ENCODE data around the gene TSC22D2.

TSC22D2 gene

DNA sequence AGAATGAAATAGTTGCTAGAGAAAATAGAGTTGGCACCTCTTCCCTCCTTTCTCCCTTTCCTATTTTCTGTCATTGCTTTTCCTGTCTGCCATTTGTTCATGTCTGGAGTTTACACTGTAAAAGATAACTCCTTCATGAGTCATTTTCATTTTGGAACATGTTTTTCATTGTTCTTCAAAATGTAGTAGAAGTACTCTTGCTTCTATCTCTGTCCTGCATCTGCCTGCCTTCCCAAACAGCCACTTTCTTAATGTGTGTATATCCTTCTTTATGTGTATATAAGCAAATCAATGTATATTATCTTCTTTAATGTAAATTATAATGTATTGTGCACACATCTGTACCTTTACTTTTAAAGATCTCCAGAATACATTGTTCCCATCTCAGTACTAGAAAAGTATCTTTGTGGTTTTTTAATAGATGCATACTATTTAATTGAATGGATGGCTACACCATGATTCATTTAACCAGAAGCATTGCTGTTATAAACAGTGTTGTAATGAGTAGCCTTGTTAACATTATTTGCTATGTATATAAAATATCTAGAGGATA lies 41.1 kb downstream of the TSC22D2 start:
- H3K9me3 ChIP-seq (ENCODE audit: low read length) = no peaks in the 10 kb centered on the region
- no peaks in the 10 kb centered on the region for H3K27me3 ChIP-seq (ENCODE audit: insufficient read depth, low read length)
- H3K36me3 ChIP-seq (ENCODE audit: insufficient read depth, low read length) = peaks cover 5% of the 10 kb centered on the region
- no peak overlapping the region for H3K4me3 ChIP-seq (ENCODE audit: low read length)
- H2AFZ ChIP-seq (ENCODE audit: low read depth, low read length) = no peak overlapping the region
- no peaks in the 10 kb centered on the region for H3K4me1 ChIP-seq (ENCODE audit: insufficient read depth, low read length)

GRCh38 chr3:150450916-150451315 lies 42.8 kb downstream of the TSC22D2 start:
- Histone ChIP-seq H2AFZ (ENCODE audit: low read depth, low read length) (no peak overlapping the region), H3K4me1 (ENCODE audit: insufficient read depth, low read length) (no peaks in the 10 kb centered on the region), H3K4me3 (ENCODE audit: low read length) (no peak overlapping the region), H3K36me3 (ENCODE audit: insufficient read depth, low read length) (peaks cover 5% of the 10 kb centered on the region), H3K27me3 (ENCODE audit: insufficient read depth, low read length) (no peaks in the 10 kb centered on the region), H3K9me3 (ENCODE audit: low read length) (no peaks in the 10 kb centered on the region)

- Histone ChIP-seq H3K4me1 (ENCODE audit: insufficient read depth, low read length) (no peaks in the 10 kb centered on the region), H3K9me3 (ENCODE audit: low read length) (no peaks in the 10 kb centered on the region), H3K36me3 (ENCODE audit: insufficient read depth, low read length) (peaks cover 5% of the 10 kb centered on the region), H2AFZ (ENCODE audit: low read depth, low read length) (no peak overlapping the region), H3K27me3 (ENCODE audit: insufficient read depth, low read length) (no peaks in the 10 kb centered on the region), H3K4me3 (ENCODE audit: low read length) (no peak overlapping the region)
Measured at GRCh38 chr3:150451329-150452048, 43.4 kb downstream of the TSC22D2 start.

DNA sequence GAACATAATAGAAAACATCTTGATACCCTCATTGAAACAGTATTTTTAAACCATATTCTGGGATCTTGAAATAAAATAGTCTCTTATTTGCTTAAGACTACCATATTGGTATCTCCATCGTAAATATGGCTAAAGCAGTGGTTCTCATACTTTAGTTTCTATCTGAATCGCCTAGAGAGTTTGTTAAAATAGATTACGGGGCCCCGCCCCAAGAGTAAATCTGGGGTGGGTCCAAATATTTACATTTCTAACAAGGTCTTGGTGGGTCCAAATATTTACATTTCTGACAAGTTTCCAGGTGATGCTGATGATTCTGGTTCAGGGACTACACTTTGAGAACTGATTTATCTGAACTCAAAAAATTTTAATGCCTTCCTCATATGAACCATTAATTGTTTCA lies 45.3 kb downstream of the TSC22D2 start:
- no peak overlapping the region for H2AFZ ChIP-seq (ENCODE audit: low read depth, low read length)
- no peaks in the 10 kb centered on the region for H3K27me3 ChIP-seq (ENCODE audit: insufficient read depth, low read length)
- H3K4me1 ChIP-seq (ENCODE audit: insufficient read depth, low read length) = no peaks in the 10 kb centered on the region
- peaks cover 17% of the 10 kb centered on the region for H3K36me3 ChIP-seq (ENCODE audit: insufficient read depth, low read length)
- no peaks in the 10 kb centered on the region for H3K9me3 ChIP-seq (ENCODE audit: low read length)
- no peak overlapping the region for H3K4me3 ChIP-seq (ENCODE audit: low read length)

GRCh38 chr3:150454085-150454484 lies 46.0 kb downstream of the TSC22D2 start:
- Histone ChIP-seq H3K4me3 (ENCODE audit: low read length) (no peak overlapping the region), H3K27me3 (ENCODE audit: insufficient read depth, low read length) (no peaks in the 10 kb centered on the region), H3K9me3 (ENCODE audit: low read length) (no peaks in the 10 kb centered on the region), H2AFZ (ENCODE audit: low read depth, low read length) (no peak overlapping the region), H3K4me1 (ENCODE audit: insufficient read depth, low read length) (no peaks in the 10 kb centered on the region), H3K36me3 (ENCODE audit: insufficient read depth, low read length) (peaks cover 24% of the 10 kb centered on the region)

GRCh38 chr3:150454622-150455021 lies 46.5 kb downstream of the TSC22D2 start:
- H3K4me1 ChIP-seq (ENCODE audit: insufficient read depth, low read length) = no peaks in the 10 kb centered on the region
- H3K36me3 ChIP-seq (ENCODE audit: insufficient read depth, low read length) = peaks cover 27% of the 10 kb centered on the region
- no peaks in the 10 kb centered on the region for H3K9me3 ChIP-seq (ENCODE audit: low read length)
- no peak overlapping the region for H3K4me3 ChIP-seq (ENCODE audit: low read length)
- H2AFZ ChIP-seq (ENCODE audit: low read depth, low read length) = no peak overlapping the region
- no peaks in the 10 kb centered on the region for H3K27me3 ChIP-seq (ENCODE audit: insufficient read depth, low read length)

DNA sequence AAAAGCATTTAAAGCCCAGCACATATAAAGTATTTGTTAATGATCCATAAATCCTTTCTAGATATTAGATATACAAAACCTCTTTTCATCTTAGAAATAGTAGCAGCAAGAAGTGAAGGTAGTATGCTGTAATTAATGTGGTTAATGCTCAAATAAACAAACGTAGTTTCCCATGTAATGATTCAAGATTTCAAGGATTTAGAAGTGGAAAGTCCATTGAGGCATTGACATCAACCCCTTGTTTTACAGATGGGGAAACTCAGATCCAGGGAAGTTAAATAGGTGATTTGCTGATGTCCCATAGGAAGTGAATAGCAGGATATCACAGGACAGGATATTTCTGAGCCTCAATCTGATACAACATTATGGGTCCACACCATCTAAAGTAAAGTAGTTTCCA lies 47.2 kb downstream of the TSC22D2 start:
- Histone ChIP-seq H3K9me3 (ENCODE audit: low read length) (no peaks in the 10 kb centered on the region), H3K4me3 (ENCODE audit: low read length) (no peak overlapping the region), H3K27me3 (ENCODE audit: insufficient read depth, low read length) (no peaks in the 10 kb centered on the region), H3K4me1 (ENCODE audit: insufficient read depth, low read length) (no peaks in the 10 kb centered on the region), H2AFZ (ENCODE audit: low read depth, low read length) (no peak overlapping the region), H3K36me3 (ENCODE audit: insufficient read depth, low read length) (peaks cover 29% of the 10 kb centered on the region)

DNA sequence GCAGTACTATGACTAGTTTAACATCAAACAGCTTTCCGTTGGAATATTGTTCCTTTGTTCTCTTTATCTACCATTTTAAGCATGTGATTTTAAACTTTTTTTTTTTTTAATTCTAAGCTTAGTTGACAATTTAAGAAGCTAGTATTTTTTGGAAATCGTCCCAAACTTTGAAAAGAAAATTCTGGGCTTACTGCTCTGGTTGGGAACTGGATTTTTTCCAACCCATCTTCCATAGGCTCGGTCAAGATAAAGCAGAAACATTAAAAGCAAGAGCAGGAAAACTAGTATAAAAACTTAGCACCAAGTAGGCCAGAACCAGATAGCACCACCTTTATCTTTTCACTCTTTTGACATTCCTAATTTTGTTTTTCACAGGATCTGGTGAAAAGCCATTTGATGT lies 49.9 kb downstream of the TSC22D2 start:
- Histone ChIP-seq H3K27me3 (ENCODE audit: insufficient read depth, low read length) (no peaks in the 10 kb centered on the region), H3K4me3 (ENCODE audit: low read length) (no peak overlapping the region), H3K4me1 (ENCODE audit: insufficient read depth, low read length) (no peaks in the 10 kb centered on the region), H3K9me3 (ENCODE audit: low read length) (no peaks in the 10 kb centered on the region), H2AFZ (ENCODE audit: low read depth, low read length) (no peak overlapping the region), H3K36me3 (ENCODE audit: insufficient read depth, low read length) (peaks cover 32% of the 10 kb centered on the region)

DNA sequence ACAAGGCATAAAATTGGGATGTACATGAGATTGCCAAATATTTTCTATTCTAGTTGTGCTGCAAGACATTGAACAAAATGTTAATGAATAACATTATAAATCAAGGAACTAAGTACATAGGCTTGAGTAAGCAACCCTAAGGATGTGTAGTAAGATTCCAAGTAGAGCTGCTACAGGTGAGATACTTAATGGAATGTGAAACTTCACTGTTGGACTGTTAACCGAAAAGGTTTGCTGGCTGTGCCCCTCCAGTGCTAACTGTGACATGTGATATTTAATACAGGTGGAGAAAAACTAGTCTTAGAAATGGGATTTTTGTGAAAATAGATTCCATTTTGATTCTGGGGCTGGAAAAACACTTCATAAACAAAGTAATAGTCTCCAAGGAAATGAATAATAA lies 52.4 kb downstream of the TSC22D2 start:
- Histone ChIP-seq H3K4me3 (ENCODE audit: low read length) (no peak overlapping the region), H3K36me3 (ENCODE audit: insufficient read depth, low read length) (peaks cover 32% of the 10 kb centered on the region), H3K4me1 (ENCODE audit: insufficient read depth, low read length) (no peaks in the 10 kb centered on the region), H3K27me3 (ENCODE audit: insufficient read depth, low read length) (no peaks in the 10 kb centered on the region), H2AFZ (ENCODE audit: low read depth, low read length) (no peak overlapping the region), H3K9me3 (ENCODE audit: low read length) (no peaks in the 10 kb centered on the region)

DNA sequence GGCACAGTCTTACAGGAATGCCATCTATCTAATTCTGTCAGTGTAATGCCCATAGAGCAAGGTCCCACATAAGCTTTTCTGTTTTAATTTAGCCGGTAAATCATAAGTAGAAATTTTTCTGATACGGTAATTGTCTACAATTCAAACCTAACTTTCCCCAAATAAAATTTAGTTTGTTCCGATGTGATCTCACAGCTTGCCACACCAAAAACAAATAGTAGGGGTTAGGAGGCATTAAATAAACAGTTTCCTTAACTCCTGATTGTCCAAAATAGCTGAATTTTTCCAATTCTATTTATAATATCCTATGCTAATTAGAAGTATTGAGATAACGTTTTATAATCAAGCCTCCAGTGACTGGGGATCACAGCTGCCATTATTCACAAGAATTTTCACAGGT lies 53.3 kb downstream of the TSC22D2 start:
- Histone ChIP-seq H3K27me3 (ENCODE audit: insufficient read depth, low read length) (no peaks in the 10 kb centered on the region), H2AFZ (ENCODE audit: low read depth, low read length) (no peak overlapping the region), H3K4me3 (ENCODE audit: low read length) (no peak overlapping the region), H3K9me3 (ENCODE audit: low read length) (no peaks in the 10 kb centered on the region), H3K36me3 (ENCODE audit: insufficient read depth, low read length) (peaks cover 32% of the 10 kb centered on the region), H3K4me1 (ENCODE audit: insufficient read depth, low read length) (no peaks in the 10 kb centered on the region)

DNA sequence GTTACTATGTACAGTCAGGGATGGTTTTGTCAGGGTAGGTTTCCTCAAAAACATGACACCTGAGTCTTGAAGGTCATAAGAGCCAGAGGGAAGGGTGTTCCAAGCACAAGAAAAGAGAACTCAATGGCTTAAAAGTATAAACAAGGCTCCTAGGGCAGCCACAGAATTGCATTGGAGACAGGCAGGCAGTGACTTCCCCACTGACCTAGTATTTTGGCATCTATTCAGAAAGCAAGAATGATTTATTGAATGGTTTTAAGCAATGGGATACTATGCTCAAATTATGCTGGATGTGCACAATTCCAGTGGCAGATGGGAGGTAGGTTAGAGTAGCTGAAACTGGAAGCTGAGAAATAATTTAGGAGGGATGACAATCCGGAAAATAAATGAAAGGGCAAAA lies 54.0 kb downstream of the TSC22D2 start:
- Histone ChIP-seq H2AFZ (ENCODE audit: low read depth, low read length) (no peak overlapping the region), H3K36me3 (ENCODE audit: insufficient read depth, low read length) (peaks cover 28% of the 10 kb centered on the region), H3K9me3 (ENCODE audit: low read length) (no peaks in the 10 kb centered on the region), H3K27me3 (ENCODE audit: insufficient read depth, low read length) (no peaks in the 10 kb centered on the region), H3K4me3 (ENCODE audit: low read length) (no peak overlapping the region), H3K4me1 (ENCODE audit: insufficient read depth, low read length) (no peaks in the 10 kb centered on the region)

- H3K9me3 ChIP-seq (ENCODE audit: low read length) = no peaks in the 10 kb centered on the region
- H3K4me1 ChIP-seq (ENCODE audit: insufficient read depth, low read length) = no peaks in the 10 kb centered on the region
- H3K36me3 ChIP-seq (ENCODE audit: insufficient read depth, low read length) = peaks cover 4% of the 10 kb centered on the region
- H2AFZ ChIP-seq (ENCODE audit: low read depth, low read length) = no peak overlapping the region
- no peaks in the 10 kb centered on the region for H3K27me3 ChIP-seq (ENCODE audit: insufficient read depth, low read length)
- H3K4me3 ChIP-seq (ENCODE audit: low read length) = no peak overlapping the region
Measured at GRCh38 chr3:150464684-150465083, 56.6 kb downstream of the TSC22D2 start.

DNA sequence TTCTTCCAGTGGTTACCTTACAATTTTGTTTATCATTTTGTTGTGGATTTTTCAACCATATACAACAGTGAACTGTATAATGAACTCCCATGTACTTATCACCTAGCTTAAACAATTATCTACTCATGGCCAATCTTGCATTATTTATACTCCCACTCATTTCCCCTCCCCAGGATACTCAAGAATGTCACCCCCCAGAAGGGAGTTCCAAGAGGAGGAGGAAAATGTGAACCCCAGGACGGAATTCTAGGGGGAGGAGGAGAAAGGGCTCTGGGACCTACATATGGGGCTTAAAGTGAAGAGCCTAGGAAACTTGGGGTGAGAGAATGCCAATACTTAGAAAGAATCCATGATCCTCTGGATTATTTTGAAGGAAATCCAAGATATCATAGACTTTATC lies 59.3 kb downstream of the TSC22D2 start:
- H3K27me3 ChIP-seq (ENCODE audit: insufficient read depth, low read length) = no peaks in the 10 kb centered on the region
- no peak overlapping the region for H3K4me3 ChIP-seq (ENCODE audit: low read length)
- H3K4me1 ChIP-seq (ENCODE audit: insufficient read depth, low read length) = no peaks in the 10 kb centered on the region
- no peak overlapping the region for H2AFZ ChIP-seq (ENCODE audit: low read depth, low read length)
- H3K36me3 ChIP-seq (ENCODE audit: insufficient read depth, low read length) = no peaks in the 10 kb centered on the region
- H3K9me3 ChIP-seq (ENCODE audit: low read length) = no peaks in the 10 kb centered on the region

All from neuron (in vitro differentiated cells).